Measurements from ENCODE around the gene PAK4.
A peak's percentile ranks its signal among the peaks of the same experiment; 100 is the strongest.
"Not testable (repeated sequence)": the region's sequence is repeated elsewhere in the genome, so short reads cannot be mapped to it uniquely, and the experiment has no call there.

The PAK4 gene

GRCh38 chr19:39202998-39203355 lies 77.4 kb downstream of the PAK4 start:
- DNase-seq (ENCODE audit: low read depth in 3 of 3, low spot score in 1 of 3) = no peak

- DNase-seq (ENCODE audit: low read depth in 3 of 3, low spot score in 1 of 3) = no peak
Observed at GRCh38 chr19:39203372-39204341, 78.1 kb downstream of the PAK4 start, which contains the start of gene SYCN. Gene SYCN, minus strand, starts transcription at chr19:39204263. Its CDS starts 9 bp downstream, at chr19:39204254.

- no peak for DNase-seq (ENCODE audit: low read depth in 3 of 3, low spot score in 1 of 3)
Observed at GRCh38 chr19:39205449-39205764, 79.8 kb downstream of the PAK4 start.

GRCh38 chr19:39206122-39206521 lies 80.5 kb downstream of the PAK4 start:
- no peak for DNase-seq (ENCODE audit: low read depth in 3 of 3, low spot score in 1 of 3)

GRCh38 chr19:39207293-39207836 lies 81.8 kb downstream of the PAK4 start:
- no peak for DNase-seq (ENCODE audit: low read depth in 3 of 3, low spot score in 1 of 3)

DNA sequence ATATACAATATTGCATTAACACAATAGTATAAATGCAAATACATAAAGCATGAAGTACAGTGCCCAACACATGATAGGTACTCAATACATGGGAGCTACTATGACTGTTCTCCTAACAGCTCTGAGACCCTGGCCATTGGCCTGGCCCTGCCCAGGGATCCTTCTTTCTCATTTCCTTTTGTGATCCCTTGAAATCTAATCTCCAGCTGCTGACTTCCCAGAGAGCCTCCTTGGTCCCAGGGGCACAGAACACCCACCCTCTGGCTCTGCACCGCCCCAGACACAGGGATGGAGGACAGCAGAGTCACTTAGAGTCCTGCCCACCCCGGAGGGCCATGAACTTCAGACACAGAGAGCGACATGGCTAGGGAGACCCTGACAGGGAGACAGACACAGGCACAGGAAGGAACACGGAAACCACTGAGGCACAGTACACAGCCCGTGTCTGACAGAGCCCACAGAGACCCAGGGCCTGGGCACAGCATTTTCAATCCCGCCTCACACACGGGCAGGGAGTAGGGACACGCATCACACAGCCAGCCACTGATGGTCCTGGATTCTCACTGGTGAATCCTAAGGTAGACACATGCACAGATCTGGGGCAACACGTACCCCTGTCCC lies 82.7 kb downstream of the PAK4 start:
- DNase-seq (ENCODE audit: low read depth in 3 of 3, low spot score in 1 of 3) = no peak

DNA sequence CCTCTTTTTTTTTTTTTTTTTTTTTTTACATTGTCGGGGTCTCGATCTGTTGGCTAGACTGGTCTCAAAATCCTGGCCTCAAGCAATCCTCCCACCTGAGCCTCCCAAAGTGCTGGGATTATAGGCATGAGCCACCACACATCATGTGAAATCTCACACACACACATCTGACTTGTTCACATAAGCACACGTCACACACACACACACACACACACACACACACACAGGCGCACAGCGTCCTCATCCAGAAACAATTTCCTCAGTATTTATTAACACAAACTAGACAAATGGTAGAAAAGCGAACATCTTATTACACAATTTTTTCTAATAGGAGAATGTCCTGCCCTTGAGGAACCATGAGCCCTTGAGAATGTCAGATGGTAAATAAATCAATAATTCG lies 83.6 kb downstream of the PAK4 start:
- DNase-seq (ENCODE audit: low read depth in 3 of 3, low spot score in 1 of 3) = no peak

DNA sequence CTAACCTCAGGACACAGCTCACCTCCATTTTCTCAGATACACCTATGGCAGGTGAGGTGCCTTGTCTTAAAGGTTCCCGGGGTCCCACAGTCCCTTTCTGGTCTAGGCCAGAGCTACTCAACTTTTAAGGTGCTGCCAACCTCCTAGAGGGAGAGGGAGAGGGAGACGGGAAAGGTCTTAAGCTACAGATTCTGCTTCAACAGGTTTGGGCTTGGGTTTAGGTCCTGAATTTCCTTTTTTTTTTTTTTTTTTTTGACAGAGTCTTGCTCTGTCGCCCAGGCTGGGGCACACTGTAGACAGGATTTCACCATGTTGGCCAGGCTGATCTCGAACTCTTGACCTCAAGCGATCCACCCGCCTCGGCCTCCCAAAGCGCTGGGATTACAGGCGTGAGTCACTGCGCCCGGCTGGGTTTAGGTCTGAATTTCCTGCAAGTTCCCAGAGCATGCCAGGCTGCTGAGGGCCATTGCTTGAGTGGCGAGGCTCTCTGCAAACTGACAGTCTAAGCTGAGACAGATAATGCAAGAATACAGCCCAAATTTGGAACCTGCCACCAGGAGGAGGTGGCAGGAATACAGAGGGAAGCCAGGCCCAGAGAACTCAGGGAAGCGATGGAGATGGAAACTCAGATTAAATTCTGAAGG lies 86.3 kb downstream of the PAK4 start:
- DNase-seq (ENCODE audit: low read depth in 3 of 3, low spot score in 1 of 3) = no peak

GRCh38 chr19:39212375-39212742 lies 86.8 kb downstream of the PAK4 start:
- peak; percentile 2 to 36 (median 26) for DNase-seq (ENCODE audit: low read depth in 3 of 3, low spot score in 1 of 3)

DNA sequence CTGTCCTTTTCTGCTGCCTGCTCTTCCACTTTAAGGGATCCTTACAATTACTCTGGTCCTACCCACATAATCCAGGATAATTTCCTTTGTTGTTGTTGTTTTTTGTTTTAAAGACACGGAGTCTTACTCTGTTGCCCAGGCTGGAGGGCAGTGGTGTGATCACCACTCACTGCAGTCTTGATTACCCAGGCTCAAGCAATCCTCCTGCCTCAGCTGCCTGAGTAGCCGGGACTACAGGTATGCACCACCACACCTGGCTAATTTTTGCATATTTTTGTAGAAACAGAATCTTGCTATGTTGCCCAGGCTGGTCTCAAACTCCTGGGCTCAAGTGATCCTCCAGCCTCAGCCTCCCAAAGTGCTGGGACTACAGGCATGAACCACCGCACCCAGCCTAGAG lies 89.7 kb downstream of the PAK4 start:
- not testable (repeated sequence) for DNase-seq (ENCODE audit: low read depth in 3 of 3, low spot score in 1 of 3)

DNA sequence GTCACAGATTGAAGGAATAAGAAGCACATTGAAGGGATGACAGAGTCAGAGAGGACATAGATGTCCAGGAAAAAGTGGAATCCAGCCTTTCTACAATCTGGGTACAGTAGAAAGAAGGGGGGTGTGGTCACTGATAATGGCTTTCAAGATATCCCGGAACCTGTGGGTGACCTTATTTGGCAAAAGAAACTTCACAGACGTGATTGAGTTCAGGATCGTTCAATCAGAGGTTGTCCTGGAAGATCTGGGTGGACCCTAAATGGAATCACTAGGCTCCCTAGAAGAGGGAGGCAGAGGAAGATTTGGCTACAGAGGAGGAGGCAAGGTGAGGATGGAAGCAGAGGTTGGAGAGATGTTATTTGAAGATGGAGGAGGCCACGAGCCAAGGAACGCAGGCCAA lies 91.5 kb downstream of the PAK4 start:
- DNase-seq (ENCODE audit: low read depth in 3 of 3, low spot score in 1 of 3) = no peak

GRCh38 chr19:39218230-39219007 lies 92.8 kb downstream of the PAK4 start:
- no peak for DNase-seq (ENCODE audit: low read depth in 3 of 3, low spot score in 1 of 3)

- DNase-seq (ENCODE audit: low read depth in 3 of 3, low spot score in 1 of 3) = not testable (repeated sequence)
Observed at GRCh38 chr19:39219108-39219507, 93.5 kb downstream of the PAK4 start.

DNA sequence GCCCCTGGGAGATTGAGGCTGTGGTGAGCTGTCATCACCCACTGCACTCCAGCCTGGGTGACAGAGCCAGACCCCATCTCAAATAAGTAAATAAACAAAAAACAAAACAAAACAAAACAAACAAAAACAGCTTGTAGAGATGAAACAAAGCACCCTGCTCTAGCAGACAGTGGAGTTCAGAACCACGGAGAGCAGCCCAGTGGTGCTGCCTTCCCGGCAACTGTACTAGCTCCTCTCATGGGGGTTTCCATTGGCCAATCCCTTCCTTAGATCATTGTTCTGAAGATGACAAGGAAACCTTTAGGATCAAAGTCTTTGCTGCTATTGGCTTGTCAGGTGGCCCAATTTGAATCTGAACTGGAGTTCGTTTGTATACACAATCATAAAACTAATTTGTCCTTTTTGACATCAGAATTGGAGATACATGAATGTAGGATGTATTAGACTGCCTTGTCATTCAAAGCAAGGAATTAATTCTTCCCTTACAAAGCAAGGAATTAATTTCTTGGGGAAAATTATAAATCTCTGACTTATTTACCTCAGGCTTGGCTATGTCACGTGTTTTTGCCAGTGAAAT lies 98.2 kb downstream of the PAK4 start:
- no peak for DNase-seq (ENCODE audit: low read depth in 3 of 3, low spot score in 1 of 3)

- no peak for DNase-seq (ENCODE audit: low read depth in 3 of 3, low spot score in 1 of 3)
Observed at GRCh38 chr19:39224910-39225309, 99.3 kb downstream of the PAK4 start.
